GM19468 (cell line): ENCODE measurements around the gene CTDSP1.

Experiments
- ATAC-seq: cut with Tn5 transposase; IDR thresholded peaks from one replicate; pipeline ENCODE4 v1.9.1; 2021; ENCODE audit warnings: mild to moderate bottlenecking, moderate library complexity, moderate number of reproducible peaks; ENCODE audit not compliant: unreplicated experiment; ENCODE audit errors: extremely low read depth

Gene CTDSP1, protein sequence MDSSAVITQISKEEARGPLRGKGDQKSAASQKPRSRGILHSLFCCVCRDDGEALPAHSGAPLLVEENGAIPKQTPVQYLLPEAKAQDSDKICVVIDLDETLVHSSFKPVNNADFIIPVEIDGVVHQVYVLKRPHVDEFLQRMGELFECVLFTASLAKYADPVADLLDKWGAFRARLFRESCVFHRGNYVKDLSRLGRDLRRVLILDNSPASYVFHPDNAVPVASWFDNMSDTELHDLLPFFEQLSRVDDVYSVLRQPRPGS

DNA sequence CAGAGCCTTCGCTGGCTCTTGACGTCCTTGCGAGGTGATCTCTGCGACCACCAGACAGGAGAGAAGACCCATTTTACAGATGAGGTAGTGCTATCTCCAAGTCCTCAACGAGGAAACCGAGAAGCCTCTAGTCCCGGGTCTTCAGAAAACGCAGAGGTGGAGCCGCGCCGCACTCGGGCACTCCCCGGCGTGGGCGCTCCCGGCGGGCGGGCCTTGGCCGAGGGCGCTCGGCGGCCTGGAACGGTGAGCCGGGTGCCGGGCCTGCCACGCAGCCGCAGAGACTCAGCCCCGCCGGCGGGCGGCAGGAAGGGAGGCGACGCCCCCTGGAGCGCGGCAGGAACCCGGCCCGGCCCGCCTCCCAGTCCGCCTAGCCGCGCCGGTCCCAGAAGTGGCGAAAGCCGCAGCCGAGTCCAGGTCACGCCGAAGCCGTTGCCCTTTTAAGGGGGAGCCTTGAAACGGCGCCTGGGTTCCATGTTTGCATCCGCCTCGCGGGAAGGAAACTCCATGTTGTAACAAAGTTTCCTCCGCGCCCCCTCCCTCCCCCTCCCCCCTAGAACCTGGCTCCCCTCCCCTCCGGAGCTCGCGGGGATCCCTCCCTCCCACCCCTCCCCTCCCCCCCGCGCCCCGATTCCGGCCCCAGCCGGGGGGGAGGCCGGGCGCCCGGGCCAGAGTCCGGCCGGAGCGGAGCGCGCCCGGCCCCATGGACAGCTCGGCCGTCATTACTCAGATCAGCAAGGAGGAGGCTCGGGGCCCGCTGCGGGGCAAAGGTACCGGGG, at the start of gene CTDSP1:
Gene CTDSP1 (plus strand): TSS at position 478 of the 776 bp plus-strand sequence. CDS start 223 bp downstream, at position 701.
- peak; percentile 33 for ATAC-seq

DNA sequence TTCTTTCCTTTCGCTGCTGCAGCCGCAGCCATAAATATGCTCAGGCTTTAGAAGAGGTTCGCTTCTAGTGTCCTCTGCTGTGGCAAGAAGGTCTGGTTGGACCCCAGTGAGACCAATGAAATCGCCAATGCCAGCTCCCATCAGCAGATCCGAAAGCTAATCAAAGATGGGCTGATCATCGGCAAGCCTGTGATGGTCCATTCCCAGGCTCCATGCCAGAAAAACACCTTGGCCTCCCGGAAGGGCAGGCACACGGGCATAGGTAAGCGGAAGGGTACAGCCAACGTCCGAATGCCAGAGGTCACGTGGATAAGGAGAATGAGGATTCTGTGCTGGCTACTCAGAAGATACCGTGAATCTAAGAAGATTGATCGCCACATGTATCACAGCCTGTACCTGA, 45.6 kb upstream of the CTDSP1 start:
- ATAC-seq: no peak

DNA sequence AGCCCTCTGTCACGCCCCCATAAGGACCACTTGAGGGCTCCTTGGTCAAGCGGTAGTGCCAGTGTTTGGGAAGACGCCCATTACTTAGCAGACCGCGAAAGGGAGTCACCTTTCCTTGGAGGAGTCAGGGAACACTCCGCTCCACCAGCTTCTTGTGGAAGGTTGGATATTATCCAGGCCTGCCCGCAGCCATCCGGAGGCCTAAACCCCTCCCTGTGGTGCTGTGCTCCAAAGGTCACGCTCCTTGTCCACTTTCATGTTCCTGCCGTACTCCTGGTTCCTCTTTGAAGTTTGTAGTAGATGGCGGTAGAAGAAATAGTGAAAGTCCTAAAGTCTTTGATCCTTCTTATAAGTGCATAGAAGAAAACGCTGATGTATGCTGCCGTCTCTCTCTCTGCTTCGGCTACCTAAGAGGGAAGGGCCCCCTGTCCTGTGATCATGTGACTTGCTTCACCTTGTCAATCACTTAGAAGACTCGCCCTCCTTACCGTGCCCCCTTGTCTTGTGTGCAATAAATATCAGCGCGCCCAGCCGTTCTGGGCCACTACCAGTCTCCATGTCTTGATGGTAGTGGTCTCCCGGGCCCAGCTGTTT, 44.7 kb upstream of the CTDSP1 start:
- no peak for ATAC-seq

DNA sequence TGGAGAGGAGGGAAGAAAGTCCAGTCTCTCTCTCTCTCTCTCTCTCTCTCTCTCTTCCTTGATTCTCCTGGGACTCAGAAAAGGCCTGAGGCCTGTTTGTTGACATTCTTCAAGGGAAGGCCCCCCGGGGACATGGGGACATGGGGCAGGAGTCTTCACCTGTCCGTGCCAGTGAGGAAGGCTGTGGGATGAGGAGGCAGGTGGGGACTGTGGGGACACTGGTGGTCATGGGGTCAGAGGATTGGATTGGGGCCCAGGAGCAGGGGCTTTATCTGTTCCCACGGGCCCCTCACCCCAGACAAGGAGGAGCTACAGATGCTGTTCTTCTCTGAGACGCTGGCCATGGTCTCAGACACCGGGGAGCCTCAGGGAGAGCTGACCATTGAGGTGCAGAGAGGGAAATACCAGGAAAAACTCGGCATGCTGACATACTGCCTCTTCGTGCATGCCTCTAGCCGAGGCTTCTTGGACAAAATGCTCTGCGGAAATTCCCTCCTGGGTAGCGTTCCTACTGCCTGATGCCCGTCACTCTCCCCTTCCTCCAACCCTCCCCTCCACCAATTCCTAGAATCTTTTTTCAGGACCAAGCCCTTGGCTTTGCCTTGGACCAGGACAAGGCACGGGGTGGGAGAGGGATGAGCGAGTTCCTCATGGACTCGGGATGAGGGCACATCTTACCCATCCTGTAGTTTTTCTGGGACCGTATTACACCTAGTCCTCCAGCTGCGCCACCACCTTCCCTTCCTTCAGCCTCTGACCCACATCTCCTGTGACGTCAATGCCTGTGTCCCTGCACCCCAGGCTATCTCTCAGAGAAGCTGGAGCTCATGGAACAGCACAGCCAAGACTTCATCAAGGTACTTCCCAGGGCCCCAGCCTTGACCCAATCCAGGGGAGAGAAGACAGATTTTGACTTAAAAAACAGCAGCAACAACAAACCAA, 42.2 kb upstream of the CTDSP1 start:
- no peak for ATAC-seq

DNA sequence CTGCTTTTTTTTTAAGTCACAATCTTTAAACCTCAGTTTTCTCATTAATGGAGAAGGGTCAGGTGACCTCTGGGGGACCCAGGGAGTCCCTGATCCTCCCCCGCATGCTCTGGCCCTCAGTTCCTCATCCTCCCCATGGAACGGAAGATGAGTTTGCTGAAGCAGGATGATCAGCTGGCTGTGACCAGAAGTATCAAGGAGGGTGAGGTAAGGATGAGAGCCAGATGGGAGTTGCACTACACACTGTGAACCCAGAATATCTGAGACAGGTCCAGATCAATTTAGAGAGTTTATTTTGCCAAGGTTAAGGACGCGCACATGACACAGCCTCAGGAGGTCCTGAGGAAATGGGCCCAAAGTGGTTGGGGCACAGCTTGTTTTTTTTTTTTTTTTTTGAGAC, 39.2 kb upstream of the CTDSP1 start:
- ATAC-seq: no peak

DNA sequence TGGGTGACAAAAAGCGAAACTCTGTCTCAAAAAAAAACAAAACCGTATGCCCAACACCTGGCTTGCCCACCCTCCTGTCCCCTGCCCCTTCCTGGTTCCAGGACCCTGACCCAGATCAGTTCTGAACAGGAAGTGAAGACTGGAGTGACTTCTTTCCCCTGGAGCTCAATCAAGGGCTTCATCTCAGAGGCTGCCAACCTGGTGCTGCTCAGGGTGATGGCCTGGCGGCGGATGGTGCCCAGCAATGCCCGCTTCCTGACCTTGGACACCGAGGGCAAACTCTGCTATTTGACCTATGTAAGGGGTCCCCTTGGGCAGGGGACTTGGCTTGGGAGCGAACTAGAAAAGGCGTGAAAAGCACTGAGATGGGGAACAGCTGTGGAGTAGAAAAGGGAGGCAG, 37.1 kb upstream of the CTDSP1 start:
- ATAC-seq: no peak

DNA sequence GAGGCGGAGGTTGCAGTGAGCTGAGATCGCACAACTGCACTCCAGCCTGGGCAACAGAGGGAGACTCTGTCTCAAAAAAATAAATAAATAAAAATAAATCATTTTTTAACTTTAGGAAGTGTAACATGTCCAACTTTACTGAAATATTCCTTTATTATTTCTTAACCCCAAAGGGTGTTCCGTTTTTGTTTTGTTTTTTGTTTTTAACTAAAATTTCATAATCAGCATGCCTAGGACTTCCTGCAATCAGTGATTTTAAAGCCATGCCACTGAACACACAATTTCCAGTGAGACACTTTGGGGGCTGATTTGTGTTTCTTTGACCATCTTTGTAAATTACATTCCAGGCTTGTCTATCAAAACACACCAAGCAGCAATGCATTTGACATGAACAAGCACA, 35.9 kb upstream of the CTDSP1 start:
- no peak for ATAC-seq

DNA sequence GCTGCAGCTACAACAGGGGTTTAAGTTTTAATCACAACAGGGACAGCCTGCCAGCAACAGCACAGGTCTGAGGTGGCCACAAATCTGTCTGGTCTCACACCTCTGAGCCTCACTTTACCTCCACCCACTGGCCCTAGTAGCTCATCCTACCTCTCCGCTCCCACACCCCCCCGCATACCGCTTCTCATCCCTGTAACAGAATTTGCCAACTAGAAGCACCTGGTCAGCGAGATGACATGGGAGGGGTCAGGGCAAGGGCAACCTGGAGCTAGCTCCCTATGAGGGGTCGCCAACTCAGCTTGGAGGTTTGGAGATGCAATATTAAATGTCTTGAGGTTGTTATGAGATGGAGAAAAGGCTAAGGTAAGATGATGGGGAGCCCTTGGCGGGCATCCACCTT, 35.5 kb upstream of the CTDSP1 start:
- ATAC-seq: no peak

DNA sequence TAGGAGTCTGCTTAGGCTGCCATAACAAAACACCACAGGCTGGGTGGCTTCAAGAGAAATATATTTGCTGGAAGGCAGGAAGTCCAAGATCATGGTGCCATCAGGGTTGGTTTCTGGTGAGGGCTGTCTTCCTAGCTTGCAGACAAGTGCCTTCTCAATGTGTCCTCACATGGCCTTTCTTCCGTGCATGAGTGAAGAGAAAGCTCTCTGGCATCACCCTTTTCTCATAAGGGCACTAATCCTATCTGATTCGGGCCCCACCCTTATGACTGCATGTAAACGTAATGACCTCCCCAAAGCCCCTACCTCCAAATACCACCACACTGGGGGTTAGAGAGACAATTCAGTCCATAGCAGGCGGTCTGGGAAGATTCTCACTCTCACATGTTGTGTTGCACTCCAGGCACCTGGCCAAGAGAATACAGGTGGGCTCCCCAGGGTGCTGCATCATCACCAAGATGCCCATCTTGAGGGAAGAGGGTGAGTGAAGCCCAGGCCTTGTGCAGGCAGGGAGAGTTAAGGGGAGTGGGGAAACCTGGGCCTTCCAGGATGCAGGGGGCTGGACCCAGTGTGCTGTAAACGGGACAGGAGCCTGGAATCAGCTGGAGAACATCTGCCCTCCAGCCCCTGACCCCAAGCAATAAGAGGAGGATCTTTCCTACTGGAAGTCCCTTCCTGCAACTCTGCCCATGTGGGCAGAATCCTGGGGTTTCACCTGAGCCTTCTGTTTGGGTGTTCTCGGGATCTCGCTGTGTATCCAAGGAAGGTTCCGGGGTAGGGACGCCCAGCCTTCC, 32.9 kb upstream of the CTDSP1 start:
- no peak for ATAC-seq

DNA sequence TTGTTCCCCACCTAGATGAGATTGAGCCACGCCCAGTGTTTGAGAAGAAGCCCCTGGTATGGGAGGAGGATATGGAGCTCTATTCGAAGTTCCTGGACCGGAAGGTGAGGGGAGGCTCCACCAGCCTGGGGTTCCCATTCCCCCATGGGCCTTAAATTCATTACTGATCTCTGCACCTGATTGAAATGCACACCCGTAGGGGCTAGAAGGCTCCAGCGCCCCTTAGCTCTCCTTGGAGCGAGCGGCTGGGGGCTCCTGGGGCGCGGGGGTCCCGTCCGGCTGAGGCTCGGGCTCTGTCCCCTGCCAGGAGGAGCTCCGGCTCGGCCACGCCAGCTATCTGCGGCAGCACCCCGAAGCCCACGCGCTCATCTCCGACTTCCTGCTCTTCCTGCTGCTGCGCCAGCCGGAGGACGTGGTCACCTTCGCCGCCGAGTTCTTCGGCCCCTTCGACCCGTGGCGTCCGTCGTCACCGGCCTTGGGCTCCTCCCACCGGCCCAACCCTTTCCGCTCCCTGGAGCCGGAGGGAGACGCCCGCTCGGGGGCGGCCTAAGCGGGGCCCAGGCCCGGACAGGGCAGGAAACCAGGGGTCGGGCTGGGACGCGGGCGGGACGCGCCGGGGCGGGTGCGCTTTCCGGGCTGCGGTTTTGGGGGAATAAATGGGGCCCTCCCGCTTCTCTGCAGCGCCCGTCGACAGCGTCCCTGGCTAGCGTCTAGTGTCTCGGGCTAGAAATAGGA, 32.1 kb upstream of the CTDSP1 start:
- ATAC-seq: peak; percentile 68

DNA sequence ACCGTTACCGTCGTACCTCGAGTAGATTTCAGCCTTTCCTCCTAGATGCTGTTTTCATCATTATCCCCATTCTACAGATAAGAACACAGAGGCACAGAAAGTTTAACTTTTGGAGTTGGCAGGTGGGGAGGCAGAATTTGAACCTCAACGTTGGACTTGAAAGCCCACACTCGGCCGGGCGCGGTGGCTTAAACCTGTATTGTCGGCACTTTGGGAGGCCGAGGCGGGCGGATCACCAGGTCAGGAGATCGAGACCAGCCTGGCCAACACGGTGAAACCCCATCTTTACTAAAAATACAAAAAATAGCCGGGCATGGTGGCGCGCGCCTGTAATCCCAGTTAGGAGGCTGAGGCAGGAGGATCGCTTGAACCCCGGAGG, 31.5 kb upstream of the CTDSP1 start:
- ATAC-seq: no peak

DNA sequence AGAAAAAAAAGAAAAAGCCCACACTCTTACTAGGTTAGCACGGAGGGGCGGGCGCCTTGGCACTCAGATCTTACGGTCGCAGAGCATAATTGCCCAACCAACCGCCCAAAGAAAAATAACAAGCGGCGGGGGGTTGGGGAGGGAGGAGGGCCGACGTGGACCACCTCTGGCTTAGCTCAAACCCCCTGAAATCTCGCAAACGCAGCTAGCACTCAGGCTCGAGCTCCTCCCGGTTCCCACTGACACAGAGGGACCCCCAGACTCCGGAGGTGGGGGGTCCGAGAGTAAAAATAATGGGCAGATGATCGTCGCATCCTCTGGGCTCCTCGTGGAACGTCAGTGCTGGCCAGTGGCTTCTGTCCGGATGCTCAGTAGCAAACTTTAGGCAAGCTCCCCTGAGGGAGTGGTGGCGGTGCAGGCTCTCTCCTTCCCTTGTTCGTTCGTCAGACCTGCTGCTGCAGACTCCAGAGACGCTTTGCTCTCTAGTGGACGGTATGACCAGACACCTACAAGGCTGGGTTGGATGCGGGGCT, 31.0 kb upstream of the CTDSP1 start:
- ATAC-seq: no peak

DNA sequence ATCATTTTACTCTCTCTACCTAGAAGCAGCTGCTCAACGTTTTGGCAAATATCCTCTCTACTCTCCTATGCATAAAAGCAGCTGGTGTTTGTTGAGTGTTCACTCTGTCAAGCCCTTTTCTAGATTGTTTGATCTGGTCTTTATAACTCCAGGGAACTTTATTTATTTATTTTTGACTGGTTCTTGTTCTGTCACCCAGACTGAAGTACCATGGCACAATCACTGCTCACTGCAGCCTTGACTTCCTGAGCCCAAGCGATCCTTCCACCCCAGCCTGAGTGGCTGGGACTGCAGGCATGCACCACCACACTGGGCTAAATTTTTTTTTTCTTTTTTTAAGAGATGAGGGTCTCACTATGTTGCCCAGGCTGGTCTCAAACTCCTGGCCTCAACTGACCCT, 30.3 kb upstream of the CTDSP1 start:
- no peak for ATAC-seq

DNA sequence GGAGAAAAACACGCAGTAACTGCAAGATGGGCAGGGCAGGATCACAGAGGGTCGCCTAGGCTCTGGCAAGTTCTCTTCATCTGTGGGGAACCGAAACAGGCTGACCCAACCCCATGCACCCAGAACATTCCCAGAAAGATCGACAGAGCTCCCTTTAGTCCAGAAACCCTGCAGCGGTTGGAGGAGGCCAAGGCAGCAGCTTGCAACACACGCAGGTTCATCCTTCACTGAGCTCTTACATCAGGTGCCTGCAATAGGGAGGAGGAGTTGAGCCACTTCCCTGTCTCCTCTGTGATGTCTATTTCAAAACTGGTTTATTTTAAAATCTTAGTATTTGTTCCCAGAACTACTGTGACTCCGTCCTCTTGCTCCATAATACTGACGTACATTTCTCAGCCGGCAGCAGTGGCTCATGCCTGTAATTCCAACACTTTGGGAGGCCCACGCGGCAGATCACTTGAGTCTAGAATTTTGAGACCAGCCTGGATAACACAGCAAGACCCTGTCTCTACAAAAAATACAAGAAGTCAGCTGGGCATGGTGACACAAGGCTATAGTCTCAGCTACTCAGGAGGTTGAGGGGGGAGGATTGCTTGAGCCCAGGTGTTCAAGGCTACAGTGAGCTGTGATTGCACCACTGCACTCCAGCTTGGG, 29.1 kb upstream of the CTDSP1 start:
- ATAC-seq: no peak

DNA sequence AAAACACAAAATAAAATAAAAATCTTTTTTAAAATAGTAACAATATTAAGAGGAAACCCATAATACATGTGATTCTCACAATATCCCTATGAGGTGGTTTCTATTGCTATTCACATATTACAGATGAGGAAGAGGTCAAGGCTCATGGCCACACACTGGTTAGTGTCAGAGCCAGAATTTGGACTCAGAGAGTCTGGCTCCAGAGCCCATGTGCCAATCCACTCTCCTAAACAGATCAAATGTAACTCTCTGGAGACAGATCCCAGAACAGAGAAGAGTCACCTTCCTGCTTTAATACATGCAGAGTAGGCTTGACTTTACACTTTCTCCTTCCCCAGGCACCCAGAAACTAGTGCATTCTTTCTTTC, 27.7 kb upstream of the CTDSP1 start:
- ATAC-seq: no peak

DNA sequence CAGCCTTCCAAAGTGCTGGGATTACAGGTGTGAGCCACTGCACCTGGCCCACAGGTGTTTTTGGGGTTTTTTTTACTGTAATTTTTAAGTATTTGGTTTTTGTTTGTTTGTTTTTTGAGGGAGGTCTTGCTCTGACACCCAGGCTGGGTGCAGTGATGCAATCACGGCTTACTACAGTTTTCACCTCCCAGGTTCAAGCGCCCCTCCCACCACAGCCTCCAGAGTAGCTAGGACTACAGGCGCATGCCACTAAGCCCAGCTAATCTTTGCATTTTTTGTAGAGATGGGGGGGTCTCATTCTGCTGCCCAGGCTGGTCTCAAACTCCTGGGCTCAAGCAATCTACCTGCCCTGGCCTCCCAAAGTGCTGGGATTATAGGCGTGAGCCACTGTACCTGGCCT, 24.9 kb upstream of the CTDSP1 start:
- ATAC-seq: no peak

DNA sequence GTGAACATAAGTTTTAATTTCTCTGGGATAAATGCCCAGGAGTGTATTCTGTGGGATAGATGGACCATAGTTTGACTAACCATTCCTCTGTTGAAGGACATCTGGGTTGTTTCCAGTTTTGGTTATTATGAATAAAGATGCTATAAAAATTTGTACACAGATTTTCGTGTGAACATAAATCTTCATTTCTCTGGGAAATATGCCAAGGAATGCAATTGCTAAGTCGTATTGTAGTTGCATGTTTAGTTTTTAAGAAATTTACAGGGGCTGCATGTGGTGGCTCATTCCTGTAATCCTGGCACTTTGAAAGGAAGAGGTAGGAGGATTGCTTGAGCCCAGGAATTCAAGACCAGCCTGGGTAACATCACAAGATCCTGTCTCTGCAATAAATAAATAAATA, 24.5 kb upstream of the CTDSP1 start:
- ATAC-seq: no peak

DNA sequence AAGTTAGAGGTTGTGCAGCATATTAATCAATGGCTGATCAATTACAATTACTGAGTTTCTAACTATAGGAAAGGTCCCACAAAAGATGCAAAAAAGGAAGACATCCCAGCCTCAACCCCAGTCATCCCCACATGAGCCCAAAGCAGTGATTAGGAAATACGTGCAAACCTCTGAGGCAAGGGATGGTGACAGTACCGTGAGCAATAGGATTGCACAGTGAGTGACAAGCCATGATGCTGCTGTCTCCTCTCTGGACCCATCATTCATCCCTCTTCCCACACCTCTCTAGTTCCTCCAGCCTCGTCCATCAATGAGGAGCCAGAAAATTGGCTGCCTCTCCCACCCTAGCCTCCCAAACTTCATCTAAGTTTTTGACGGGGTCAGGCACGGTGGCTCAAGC, 21.6 kb upstream of the CTDSP1 start:
- ATAC-seq: no peak
